Astrocyte of the cerebellum (primary cell): ENCODE results near the gene STIL.
A peak's percentile ranks its signal among the peaks of the same experiment; 100 is the strongest.
"Not testable (repeated sequence)": the region's sequence is repeated elsewhere in the genome, so short reads cannot be mapped to it uniquely, and the experiment has no call there.

Source experiments
- DNase-seq: peaks from one replicate; pipeline ENCODE4 v3.0.0-alpha.2; 2011; ENCODE audit warnings: low read depth
- H3K4me3 ChIP-seq: 2 replicates; pipeline ENCODE4 v1.5.1; 2011; ENCODE audit warnings: mild to moderate bottlenecking, low read depth, low read length, moderate library complexity
- in situ Hi-C: cut with HindIII; loops from 2 replicates; pipeline ENCODE4 v1.10.0; 2017; ENCODE audit warnings: low sequenced_read_pairs
- TF ChIP-seq, protein P1 (sequence below): IDR thresholded peaks from 2 replicates; pipeline ENCODE4 v1.5.1; 2012; ENCODE audit warnings: low read length, low read depth, moderate library complexity, mild to moderate bottlenecking; ENCODE audit errors: missing control alignments

STIL gene

GRCh38 chr1:47280142-47280541 lies 33.8 kb downstream of the STIL start:
- DNase-seq, result no peak
- H3K4me3 ChIP-seq, result no peak overlapping the region
- in situ Hi-C loops, result no loop called here
- TF ChIP-seq, protein P1, sequence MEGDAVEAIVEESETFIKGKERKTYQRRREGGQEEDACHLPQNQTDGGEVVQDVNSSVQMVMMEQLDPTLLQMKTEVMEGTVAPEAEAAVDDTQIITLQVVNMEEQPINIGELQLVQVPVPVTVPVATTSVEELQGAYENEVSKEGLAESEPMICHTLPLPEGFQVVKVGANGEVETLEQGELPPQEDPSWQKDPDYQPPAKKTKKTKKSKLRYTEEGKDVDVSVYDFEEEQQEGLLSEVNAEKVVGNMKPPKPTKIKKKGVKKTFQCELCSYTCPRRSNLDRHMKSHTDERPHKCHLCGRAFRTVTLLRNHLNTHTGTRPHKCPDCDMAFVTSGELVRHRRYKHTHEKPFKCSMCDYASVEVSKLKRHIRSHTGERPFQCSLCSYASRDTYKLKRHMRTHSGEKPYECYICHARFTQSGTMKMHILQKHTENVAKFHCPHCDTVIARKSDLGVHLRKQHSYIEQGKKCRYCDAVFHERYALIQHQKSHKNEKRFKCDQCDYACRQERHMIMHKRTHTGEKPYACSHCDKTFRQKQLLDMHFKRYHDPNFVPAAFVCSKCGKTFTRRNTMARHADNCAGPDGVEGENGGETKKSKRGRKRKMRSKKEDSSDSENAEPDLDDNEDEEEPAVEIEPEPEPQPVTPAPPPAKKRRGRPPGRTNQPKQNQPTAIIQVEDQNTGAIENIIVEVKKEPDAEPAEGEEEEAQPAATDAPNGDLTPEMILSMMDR, result no peak

- TF ChIP-seq, protein P1, result no peak
- no peak overlapping the region for H3K4me3 ChIP-seq
- in situ Hi-C loops, result no loop called here
- no peak for DNase-seq
Measured at GRCh38 chr1:47276850-47277249, 37.1 kb downstream of the STIL start.

- in situ Hi-C loops, H3K4me3 ChIP-seq, DNase-seq: not testable (repeated sequence)
Measured at GRCh38 chr1:47275811-47276210, 38.1 kb downstream of the STIL start.

- in situ Hi-C loops, H3K4me3 ChIP-seq, DNase-seq: not testable (repeated sequence)
Measured at GRCh38 chr1:47265529-47265928, 48.4 kb downstream of the STIL start.

GRCh38 chr1:47262787-47263413 lies 51.0 kb downstream of the STIL start:
- in situ Hi-C loops, result no loop called here

GRCh38 chr1:47257224-47257623 lies 56.7 kb downstream of the STIL start:
- TF ChIP-seq, protein P1, result no peak
- in situ Hi-C loops, result no loop called here
- no peak for DNase-seq
- no peak overlapping the region for H3K4me3 ChIP-seq

More at GRCh38 chr1:47262787-47263413, 51.0 kb downstream of the STIL start:
- H3K4me3 ChIP-seq, result no peak overlapping the region
- TF ChIP-seq, protein P1, result peak; percentile 74
- peak; percentile 16 for DNase-seq

DNA sequence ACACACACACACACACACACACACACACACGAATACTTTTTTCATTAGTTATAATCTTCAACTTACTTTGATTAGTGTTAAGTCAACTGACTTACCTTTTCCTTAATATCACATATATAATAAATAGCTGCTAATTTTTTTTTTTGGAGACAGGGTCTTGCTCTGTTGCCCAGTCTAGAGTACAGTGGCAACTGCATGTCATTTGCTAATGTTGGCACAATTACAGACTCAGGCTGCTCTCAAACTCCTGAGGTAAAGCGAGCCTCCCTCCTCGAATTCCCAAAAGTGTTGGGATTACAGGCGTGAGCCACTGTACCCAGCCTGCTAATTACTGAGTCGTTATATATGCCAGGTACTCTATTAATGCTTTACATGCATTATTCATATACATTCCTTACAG lies 61.2 kb downstream of the STIL start:
- H3K4me3 ChIP-seq, result no peak overlapping the region
- TF ChIP-seq, protein P1, result no peak
- in situ Hi-C loops, result no loop called here
- DNase-seq, result no peak

GRCh38 chr1:47252369-47252768 lies 61.6 kb downstream of the STIL start:
- H3K4me3 ChIP-seq, result no peak overlapping the region
- TF ChIP-seq, protein P1, result no peak
- in situ Hi-C loops, result no loop called here

More at GRCh38 chr1:47252369-47252768, 61.6 kb downstream of the STIL start:
- DNase-seq, result no peak
